Muscle of leg (tissue), 11 donors: ENCODE measurements around the gene ZGPAT. TPM values are rescaled to one million over a fixed set of nuclear protein-coding genes. Genes with fewer than 3 reads are reported as not detected.
"Not testable (repeated sequence)": the region's sequence is repeated elsewhere in the genome, so short reads cannot be mapped to it uniquely, and the experiment has no call there.

Source experiments
- DNase-seq: peaks from one replicate; pipeline ENCODE4 v3.0.0; 2013
- H3K27ac ChIP-seq: one replicate; pipeline ENCODE4 v1.5.1; 2013; ENCODE audit warnings: mild to moderate bottlenecking, low read length, control low read depth
- H3K27me3 ChIP-seq: one replicate; pipeline ENCODE4 v1.6.1; 2013; ENCODE audit warnings: low read length; ENCODE audit not compliant: control insufficient read depth, insufficient read depth
- H3K36me3 ChIP-seq: one replicate; pipeline ENCODE4 v1.6.1; 2013; ENCODE audit warnings: low read length; ENCODE audit not compliant: control insufficient read depth, insufficient read depth
- H3K4me1 ChIP-seq: one replicate; pipeline ENCODE4 v1.6.1; 2013; ENCODE audit warnings: low read length; ENCODE audit not compliant: control insufficient read depth, insufficient read depth
- H3K4me3 ChIP-seq: one replicate; pipeline ENCODE4 v1.5.1; 2013; ENCODE audit warnings: low read length, control low read depth
- H3K9me3 ChIP-seq: replicated peaks from 2 replicates; pipeline ENCODE4 v1.6.1; 2013; ENCODE audit warnings: low read depth, low read length; ENCODE audit not compliant: control insufficient read depth
- WGBS: methylation state at CpG from one replicate; pipeline ENCODE4 v1.1.5; 2013; ENCODE audit warnings: missing lambda C conversion rate; ENCODE audit not compliant: insufficient coverage; 5-methylcytosine and 5-hydroxymethylcytosine counted together
- polyA plus RNA-seq, 8 donors: library from polyadenylated mRNA; unstranded; fragments of 120-200 nt; gene quantifications; one replicate each; pipeline versions ENCODE4 v1.2.1 to v1.2.3, GENCODE V29; 2013; ENCODE audit warnings: inconsistent platforms in 1 of 8, low replicate concordance in 1 of 8; ENCODE audit not compliant: insufficient read length in 8 of 8, insufficient read depth in 1 of 8
- total RNA-seq: library from RNA; stranded (reverse); fragments of 120-200 nt; gene quantifications from one replicate; pipeline ENCODE4 v1.2.4, GENCODE V29; 2013

Gene ZGPAT
- total and polyA plus RNA-seq, 9 donors = 13.0 to 18.2 (median 16.2) TPM

DNA sequence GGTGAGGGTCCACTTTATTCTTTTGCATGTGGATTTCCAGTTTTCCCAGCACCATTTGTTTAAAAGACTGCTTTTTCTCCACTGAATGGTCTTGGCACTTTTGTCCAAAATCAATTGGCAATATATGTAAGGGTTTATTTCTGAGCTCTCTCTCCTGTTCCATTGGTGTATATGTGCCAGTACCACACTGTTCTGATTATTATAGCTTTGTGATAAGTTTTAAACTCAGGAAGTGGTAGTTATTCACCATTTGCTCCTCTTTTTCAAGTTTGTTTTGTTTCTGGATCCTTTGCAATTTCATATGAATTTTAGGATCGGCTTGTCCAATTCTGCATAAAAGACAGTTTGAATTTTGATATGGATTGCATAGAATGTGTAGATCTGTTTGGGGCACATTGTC, 4.4 kb downstream of the ZGPAT start:
- DNase-seq = no peak
- Histone ChIP-seq H3K9me3 (peaks cover 11% of the 10 kb centered on the region), H3K27me3 (no peaks in the 10 kb centered on the region), H3K4me1 (peaks cover 9% of the 10 kb centered on the region), H3K27ac (no peak overlapping the region), H3K4me3 (no peak overlapping the region), H3K36me3 (peaks cover 44% of the 10 kb centered on the region)
- 80% methylated on average over 1 of the region's 1 CpG for WGBS

DNA sequence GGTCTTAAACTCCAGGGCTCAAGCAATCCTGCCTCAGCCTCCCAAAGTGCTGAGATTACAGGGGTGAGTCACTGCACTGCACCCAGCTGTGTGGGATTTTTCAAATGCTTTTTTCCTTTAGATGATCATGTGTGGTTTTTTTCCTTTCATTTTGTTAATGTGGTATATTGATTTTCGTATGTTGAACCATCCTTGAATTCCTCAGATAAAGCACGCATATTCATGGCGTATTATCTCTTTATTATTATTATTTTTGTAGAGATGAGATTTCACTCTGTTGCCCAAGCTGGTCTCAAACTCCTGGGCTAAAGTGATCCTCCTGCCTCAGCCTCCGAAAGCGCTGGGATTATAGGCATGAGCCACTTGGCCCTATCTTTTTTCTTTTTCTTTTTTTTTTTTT, 7.0 kb downstream of the ZGPAT start:
- WGBS = no CpG with 5 or more reads among the region's 5 CpGs
- no peaks in the 10 kb centered on the region for H3K4me1 ChIP-seq
- DNase-seq = no peak
- peaks cover 26% of the 10 kb centered on the region for H3K9me3 ChIP-seq
- no peak overlapping the region for H3K4me3 ChIP-seq
- H3K27me3 ChIP-seq = no peaks in the 10 kb centered on the region
- H3K36me3 ChIP-seq = peaks cover 52% of the 10 kb centered on the region
- no peak overlapping the region for H3K27ac ChIP-seq

GRCh38 chr20:63718996-63719395, 11.2 kb downstream of the ZGPAT start:
- peaks cover 26% of the 10 kb centered on the region for H3K9me3 ChIP-seq
- peaks cover 46% of the 10 kb centered on the region for H3K36me3 ChIP-seq
- H3K4me3 ChIP-seq = no peak overlapping the region
- DNase-seq = no peak
- no peaks in the 10 kb centered on the region for H3K27me3 ChIP-seq
- H3K4me1 ChIP-seq = no peaks in the 10 kb centered on the region
- no peak overlapping the region for H3K27ac ChIP-seq
- WGBS = no CpG with 5 or more reads among the region's 2 CpGs

DNA sequence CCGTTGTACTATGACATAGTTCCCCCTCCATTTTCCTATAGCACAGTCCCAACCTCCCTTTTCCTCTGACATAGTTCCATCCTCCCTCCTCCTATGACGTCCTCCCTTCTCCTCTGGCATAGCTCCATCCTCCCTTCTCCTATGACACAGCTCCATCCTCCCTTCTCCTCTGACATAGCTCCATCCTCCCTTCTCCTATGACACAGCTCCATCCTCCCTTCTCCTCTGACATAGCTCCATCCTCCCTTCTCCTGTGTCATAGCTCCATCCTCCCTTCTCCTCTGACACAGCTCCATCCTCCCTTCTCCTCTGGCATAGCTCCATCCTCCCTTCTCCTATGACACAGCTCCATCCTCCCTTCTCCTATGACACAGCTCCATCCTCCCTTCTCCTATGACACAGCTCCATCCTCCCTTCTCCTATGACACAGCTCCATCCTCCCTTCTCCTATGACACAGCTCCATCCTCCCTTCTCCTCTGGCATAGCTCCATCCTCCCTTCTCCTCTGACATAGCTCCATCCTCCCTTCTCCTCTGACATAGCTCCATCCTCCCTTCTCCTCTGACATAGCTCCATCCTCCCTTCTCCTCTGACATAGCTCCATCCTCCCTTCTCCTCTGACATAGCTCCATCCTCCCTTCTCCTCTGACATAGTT, 15.3 kb downstream of the ZGPAT start:
- H3K36me3 ChIP-seq = peaks cover 25% of the 10 kb centered on the region
- 66% methylated on average over 2 of the region's 2 CpGs for WGBS

DNA sequence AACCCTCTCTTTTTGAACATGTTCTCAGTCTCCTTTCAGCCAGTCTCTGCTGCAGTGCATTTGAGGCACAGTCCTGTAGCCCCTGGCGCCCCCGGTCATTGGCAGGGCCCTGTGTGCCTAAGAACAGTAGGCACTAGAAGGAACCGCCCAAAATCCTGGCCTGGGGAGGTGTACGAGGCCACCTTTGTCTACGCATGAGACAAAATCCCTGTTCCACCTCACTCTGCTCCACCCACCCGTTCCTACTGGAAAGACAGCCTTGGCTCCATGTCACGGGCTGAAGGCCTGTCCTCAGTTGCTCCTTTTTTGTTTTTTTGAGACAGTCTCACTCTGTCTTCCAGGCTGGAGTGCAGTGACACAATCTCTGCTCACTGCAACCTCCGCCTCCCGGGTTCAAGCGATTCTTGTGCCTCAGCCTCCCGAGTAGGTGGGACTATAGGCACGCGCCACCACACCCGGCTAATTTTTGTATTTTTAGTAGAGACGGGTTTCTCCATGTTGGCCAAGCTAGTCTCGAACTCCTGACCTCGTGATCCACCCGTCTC, 22.4 kb downstream of the ZGPAT start:
- H3K27me3 ChIP-seq, H3K9me3 ChIP-seq, H3K4me1 ChIP-seq, H3K27ac ChIP-seq, H3K4me3 ChIP-seq, DNase-seq: not testable (repeated sequence)
- 94% methylated on average over 14 of the region's 18 CpGs for WGBS
- peaks cover 30% of the 10 kb centered on the region for H3K36me3 ChIP-seq

More for the DNA sequence above, 15.3 kb downstream of the ZGPAT start:
- DNase-seq, H3K4me3 ChIP-seq, H3K27me3 ChIP-seq, H3K27ac ChIP-seq, H3K4me1 ChIP-seq: not testable (repeated sequence)
- H3K9me3 ChIP-seq = peaks cover 26% of the 10 kb centered on the region

DNA sequence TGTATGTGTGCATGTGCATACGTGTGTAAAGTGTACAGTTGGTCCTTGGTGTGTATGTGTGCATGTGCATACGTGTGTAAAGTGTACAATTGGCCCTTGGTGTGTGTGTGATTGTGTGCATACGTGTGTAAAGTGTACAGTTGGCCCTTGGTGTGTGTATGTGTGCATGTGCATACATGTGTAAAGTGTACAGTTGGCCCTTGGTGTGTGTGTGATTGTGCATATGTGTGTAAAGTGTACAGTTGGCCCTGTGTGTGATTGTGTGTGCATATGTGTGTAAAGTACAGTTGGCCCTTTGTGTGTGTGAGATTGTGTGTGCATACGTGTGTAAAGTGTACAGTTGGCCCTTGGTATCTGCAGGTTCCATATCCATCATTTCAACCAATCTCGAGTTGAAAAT, 23.6 kb downstream of the ZGPAT start:
- DNase-seq = no peak
- 78% methylated on average over 2 of the region's 5 CpGs for WGBS
- no peaks in the 10 kb centered on the region for H3K27me3 ChIP-seq
- peaks cover 38% of the 10 kb centered on the region for H3K36me3 ChIP-seq
- no peak overlapping the region for H3K4me3 ChIP-seq
- no peak overlapping the region for H3K27ac ChIP-seq
- H3K9me3 ChIP-seq = no peaks in the 10 kb centered on the region
- H3K4me1 ChIP-seq = peaks cover 12% of the 10 kb centered on the region

DNA sequence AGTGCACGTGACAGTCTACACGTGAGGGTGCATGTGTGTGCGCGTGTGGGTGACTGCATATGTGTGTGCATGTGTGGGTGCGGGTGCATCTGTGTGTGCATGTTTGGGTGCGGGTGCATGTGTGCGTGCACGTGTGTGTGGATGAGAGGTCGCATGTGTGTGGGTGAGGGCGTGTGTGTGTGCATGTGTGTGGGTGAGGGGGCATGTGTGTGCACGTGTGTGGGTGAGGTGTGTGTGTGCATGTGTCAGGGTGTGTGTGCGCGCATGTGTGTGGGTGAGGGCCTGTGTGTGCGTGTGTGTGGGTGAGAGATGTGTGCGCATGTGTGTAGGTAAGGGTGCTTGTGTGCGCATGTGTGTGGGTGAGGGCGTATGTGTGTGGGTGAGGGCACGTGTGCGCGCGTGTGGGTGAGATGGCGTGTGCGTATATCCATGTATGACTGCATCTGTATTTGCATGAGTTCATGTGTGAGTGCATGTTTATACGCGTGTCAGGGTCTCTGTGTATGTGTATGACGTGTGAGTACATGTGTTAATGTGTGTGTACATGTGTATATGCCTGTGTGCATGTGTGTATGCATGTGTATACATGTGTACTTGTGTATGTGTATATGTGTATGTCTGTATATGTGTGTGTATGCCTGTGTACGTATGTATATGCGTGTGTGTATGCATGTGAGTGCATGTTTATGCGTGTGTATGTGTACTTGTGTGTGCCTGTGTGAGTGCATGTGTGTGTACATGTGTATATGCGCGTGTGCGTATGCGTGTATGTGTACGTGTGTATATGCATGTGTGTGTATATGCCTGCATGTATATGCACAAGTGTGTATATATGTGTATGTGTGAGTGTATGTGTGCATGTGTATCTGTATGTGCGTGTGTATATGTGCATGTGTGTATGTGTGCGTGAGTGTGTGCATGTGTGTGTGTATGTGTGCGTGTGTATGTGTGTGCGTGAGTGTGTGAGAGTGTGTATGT, 24.6 kb downstream of the ZGPAT start:
- DNase-seq = no peak
- Histone ChIP-seq H3K27me3 (no peaks in the 10 kb centered on the region), H3K4me3 (no peak overlapping the region), H3K27ac (no peak overlapping the region), H3K4me1 (peaks cover 22% of the 10 kb centered on the region), H3K9me3 (no peaks in the 10 kb centered on the region), H3K36me3 (peaks cover 43% of the 10 kb centered on the region)
- WGBS = 88% methylated on average over 37 of the region's 38 CpGs

DNA sequence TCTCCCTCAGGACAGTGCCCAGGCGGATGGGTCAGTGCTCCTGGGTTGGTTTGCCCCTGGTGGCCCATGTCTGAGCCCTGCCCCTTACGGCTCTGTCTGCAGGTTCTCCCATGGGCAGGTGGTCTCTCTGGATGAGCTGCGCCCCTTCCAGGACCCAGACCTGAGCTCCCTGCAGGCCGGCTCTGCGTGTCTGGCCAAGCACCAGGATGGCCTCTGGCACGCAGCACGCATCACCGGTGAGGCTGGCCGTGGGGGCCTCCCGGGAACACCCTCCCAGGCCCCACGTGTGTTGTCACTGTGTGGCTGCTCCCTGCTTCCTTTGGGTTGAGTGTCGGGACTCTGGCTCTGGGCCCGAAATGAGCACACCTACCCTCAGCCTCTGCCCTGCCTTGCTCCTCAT, 25.3 kb downstream of the ZGPAT start:
- H3K4me3 ChIP-seq = no peak overlapping the region

DNA sequence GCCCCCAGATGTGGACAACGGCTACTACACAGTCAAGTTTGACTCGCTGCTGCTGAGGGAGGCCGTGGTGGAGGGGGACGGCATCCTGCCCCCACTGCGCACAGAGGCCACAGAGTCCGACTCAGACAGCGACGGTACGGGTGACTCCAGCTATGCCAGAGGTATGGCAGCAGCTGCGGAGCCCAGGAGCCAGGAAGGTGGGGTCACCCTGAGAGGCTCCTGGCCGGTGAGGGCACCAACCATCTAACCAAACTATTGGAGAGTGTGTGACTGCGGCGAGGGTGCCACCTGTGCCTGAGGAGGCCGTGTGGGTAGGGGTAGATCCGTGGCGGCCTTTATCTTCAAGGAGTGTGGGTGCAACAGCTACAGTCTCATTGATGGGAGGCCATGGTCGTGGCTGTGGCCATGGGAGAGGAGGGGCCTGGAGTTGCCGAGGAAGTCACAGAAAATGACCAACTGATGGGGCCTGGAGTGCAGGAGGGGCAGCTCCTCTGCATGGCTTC, 25.8 kb downstream of the ZGPAT start:
- no peak for DNase-seq
- no peak overlapping the region for H3K4me3 ChIP-seq
- WGBS = 88% methylated on average over 16 of the region's 18 CpGs
- peaks cover 34% of the 10 kb centered on the region for H3K4me1 ChIP-seq
- peaks cover 43% of the 10 kb centered on the region for H3K36me3 ChIP-seq
- H3K27me3 ChIP-seq = peaks cover 2% of the 10 kb centered on the region
- H3K9me3 ChIP-seq = no peaks in the 10 kb centered on the region
- H3K27ac ChIP-seq = no peak overlapping the region

More for the DNA sequence above, 25.3 kb downstream of the ZGPAT start:
- DNase-seq = no peak
- peaks cover 29% of the 10 kb centered on the region for H3K4me1 ChIP-seq
- 92% methylated on average over 12 of the region's 13 CpGs for WGBS
- no peak overlapping the region for H3K27ac ChIP-seq
- H3K36me3 ChIP-seq = peaks cover 43% of the 10 kb centered on the region
- H3K27me3 ChIP-seq = no peaks in the 10 kb centered on the region
- H3K9me3 ChIP-seq = no peaks in the 10 kb centered on the region
